ENCODE results near the gene ATP8A1. TPM values are rescaled to one million over a fixed set of nuclear protein-coding genes. Genes with fewer than 3 reads are reported as not detected.

Gene ATP8A1
- total RNA-seq, 1 donor from 2014 or later, result 14.0 TPM

GRCh38 chr4:42633605-42634388 lies 23.1 kb downstream of the ATP8A1 start:
- DNase-seq (no peak), ATAC-seq (no peak)
- intact Hi-C loops (cut with micrococcal nuclease), result no loop called here

GRCh38 chr4:42632653-42633382 lies 24.1 kb downstream of the ATP8A1 start:
- no peak for ATAC-seq
- no peak for DNase-seq
- intact Hi-C loops (cut with micrococcal nuclease), result no loop called here

DNA sequence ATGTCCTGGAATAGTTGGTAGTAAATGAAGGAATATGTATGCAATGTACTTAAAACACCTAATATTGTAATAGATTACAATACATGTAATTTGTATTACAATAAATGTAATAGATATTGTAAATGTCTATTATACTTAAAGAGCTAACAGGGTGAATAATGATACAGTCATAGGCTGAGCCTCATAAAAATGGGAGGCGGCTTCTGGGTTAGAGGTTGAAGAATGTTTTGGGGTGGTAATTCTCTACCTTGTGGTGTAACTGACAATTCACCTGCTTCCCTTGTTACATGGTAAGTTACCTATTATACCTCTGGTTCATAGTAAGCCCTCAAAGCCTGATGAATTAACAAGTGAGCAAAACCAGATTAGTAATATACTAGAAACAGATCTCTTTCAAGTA lies 26.0 kb downstream of the ATP8A1 start:
- ATAC-seq, result no peak
- intact Hi-C loops (cut with micrococcal nuclease), result no loop called here
- no peak for DNase-seq

- DNase-seq, result peak; percentile 25
- peak; percentile 39 for ATAC-seq
These were observed 28.2 kb downstream of the ATP8A1 start for GRCh38 chr4:42628740-42629139.

DNA sequence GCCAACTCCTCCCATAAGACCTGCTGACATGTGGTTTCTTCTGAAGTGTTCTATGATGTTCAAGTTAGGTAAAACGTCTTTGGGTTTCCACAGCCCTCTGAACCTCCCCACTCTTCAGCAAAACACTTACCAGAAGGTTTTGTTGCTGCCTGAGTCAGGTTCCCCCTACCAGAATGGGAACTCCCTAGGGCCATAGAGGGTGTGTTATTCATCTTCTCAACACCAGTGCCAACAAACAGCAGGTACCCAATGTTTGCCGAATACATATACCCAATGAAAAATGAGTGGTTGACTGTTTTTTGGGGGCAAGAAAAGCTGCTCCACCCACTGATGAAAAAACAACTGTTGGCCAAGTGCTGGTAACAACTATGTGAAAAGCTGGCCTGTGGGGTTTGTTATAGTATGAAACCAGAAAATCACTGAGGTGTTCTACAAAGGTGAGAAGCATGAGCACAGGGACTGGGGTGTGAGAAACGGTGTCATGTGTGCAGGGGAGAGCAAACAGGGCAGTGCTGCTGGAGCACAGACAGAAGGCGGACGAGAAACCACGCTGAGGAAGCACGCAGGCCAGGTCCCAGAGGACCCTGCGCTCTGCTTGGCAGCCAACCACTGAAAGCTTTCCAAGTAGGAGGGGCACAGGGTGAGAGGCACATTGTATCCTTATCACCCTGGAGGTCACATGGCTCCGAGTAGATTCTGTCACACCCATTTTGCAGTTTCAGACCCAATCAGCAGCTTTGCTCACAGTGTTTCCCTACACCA lies 28.8 kb downstream of the ATP8A1 start:
- peak; percentile 99 for ATAC-seq

More at GRCh38 chr4:42628740-42629139, 28.2 kb downstream of the ATP8A1 start:
- intact Hi-C loops (cut with micrococcal nuclease), result no loop called here

GRCh38 chr4:42626629-42627146 lies 30.2 kb downstream of the ATP8A1 start:
- DNase-seq (no peak), ATAC-seq (no peak)
- intact Hi-C loops (cut with micrococcal nuclease), result no loop called here

More for the DNA sequence above, 28.8 kb downstream of the ATP8A1 start:
- intact Hi-C loops (cut with micrococcal nuclease), result no loop called here
- DNase-seq, result peak; percentile 83

- intact Hi-C loops (cut with micrococcal nuclease), result no loop called here
- DNase-seq, result no peak
- no peak for ATAC-seq
These were observed 31.6 kb downstream of the ATP8A1 start for GRCh38 chr4:42625329-42625728.

DNA sequence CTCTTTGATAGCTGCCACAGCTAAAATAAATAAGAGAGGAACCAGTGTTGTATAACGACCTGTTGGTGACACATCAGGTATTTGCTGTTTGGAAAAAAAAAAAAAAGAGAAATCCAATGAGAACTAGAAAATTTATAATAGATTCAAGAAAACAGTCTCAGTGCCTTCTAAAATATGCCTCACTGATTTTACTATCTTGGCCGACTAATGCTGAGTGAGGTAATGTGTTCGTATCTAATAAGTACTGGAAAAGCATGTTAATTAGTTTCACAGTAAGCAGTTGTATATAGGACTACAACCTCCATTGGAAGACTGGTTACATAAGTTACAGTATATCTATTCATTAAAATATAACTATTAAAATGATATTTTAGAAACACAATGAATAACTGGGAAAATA lies 32.4 kb downstream of the ATP8A1 start:
- intact Hi-C loops (cut with micrococcal nuclease), result no loop called here
- DNase-seq (no peak), ATAC-seq (no peak)

- intact Hi-C loops (cut with micrococcal nuclease), result no loop called here
- no peak for ATAC-seq
These were observed 38.9 kb downstream of the ATP8A1 start for GRCh38 chr4:42618023-42618422.

DNA sequence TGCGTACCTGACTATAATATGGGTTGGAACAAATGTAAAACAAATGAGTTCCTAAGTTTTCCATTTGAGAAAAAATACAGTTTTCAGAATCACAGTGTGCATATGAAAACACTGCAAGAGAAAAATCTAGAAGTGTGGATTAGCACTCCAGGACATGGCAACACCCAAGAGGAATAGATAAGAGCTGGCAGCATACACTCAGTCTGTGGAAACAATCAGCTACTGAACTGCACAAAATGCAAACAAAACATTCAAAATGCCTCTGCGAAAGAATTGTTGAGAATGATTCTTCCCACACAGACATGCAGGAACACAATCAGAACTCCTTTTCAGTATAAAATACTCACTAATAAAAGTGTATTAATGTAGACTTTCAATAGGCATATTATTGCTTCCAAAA lies 39.9 kb downstream of the ATP8A1 start:
- DNase-seq (no peak), ATAC-seq (peak; percentile 33)
- intact Hi-C loops (cut with micrococcal nuclease), result no loop called here

More at GRCh38 chr4:42618023-42618422, 38.9 kb downstream of the ATP8A1 start:
- DNase-seq, result no peak

- intact Hi-C loops (cut with micrococcal nuclease), result no loop called here
- ATAC-seq (no peak), DNase-seq (no peak)
These were observed 40.3 kb downstream of the ATP8A1 start for GRCh38 chr4:42616572-42616971.

GRCh38 chr4:42615131-42615763 lies 41.7 kb downstream of the ATP8A1 start:
- ATAC-seq (peak; percentile 70), DNase-seq (no peak)
- intact Hi-C loops (cut with micrococcal nuclease), result no loop called here

- ATAC-seq (no peak), DNase-seq (no peak)
- intact Hi-C loops (cut with micrococcal nuclease), result loop anchor here (5.0 kb wide), 1 partner anchor 44 kb away; the partner anchor contains the start of gene ATP8A1
These were observed 44.0 kb downstream of the ATP8A1 start for GRCh38 chr4:42612898-42613297.

GRCh38 chr4:42610941-42611340 lies 46.0 kb downstream of the ATP8A1 start:
- intact Hi-C loops (cut with micrococcal nuclease), result loop anchor here (5.0 kb wide), 1 partner anchor 46 kb away; the partner anchor contains the start of gene ATP8A1
- ATAC-seq (peak; percentile 88), DNase-seq (no peak)

DNA sequence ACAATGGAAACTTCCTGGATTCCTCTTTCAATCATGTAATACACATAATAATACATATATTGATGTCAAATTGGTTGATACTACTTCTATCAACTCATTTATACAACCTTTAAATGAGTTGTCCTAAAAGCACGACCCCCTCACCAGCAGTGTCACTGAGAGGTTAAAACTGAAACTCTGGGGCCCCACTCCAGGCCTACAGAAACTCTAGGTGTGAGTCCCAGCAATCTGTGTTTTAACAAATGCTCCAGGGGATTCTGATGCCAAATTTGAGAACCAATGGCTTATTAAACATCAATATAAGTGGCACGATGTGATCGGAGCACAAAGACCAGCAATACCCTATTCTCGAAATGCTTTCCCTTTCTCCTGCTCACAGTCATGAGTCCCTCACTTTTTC lies 47.9 kb downstream of the ATP8A1 start:
- DNase-seq (no peak), ATAC-seq (no peak)
- intact Hi-C loops (cut with micrococcal nuclease), result no loop called here

DNA sequence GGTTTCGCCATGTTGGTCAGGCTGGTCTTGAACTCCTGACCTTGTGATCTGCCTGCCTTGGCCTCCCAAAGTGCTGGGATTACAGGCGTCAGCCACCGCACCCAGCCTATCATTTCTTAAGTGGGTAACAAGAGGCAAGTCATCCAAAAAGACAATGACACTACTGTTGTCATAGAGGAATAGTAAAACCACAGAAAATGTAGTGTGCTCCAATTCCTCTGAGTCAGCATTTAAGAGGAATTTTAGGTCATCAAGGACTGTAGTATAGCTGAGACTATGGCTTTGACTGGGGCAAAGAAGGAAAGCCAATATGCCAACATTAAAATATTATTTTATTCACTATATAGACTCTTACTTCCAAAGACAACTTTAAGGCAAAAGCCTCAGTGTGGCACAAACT lies 48.4 kb downstream of the ATP8A1 start:
- no peak for DNase-seq
- intact Hi-C loops (cut with micrococcal nuclease), result no loop called here
- no peak for ATAC-seq

DNA sequence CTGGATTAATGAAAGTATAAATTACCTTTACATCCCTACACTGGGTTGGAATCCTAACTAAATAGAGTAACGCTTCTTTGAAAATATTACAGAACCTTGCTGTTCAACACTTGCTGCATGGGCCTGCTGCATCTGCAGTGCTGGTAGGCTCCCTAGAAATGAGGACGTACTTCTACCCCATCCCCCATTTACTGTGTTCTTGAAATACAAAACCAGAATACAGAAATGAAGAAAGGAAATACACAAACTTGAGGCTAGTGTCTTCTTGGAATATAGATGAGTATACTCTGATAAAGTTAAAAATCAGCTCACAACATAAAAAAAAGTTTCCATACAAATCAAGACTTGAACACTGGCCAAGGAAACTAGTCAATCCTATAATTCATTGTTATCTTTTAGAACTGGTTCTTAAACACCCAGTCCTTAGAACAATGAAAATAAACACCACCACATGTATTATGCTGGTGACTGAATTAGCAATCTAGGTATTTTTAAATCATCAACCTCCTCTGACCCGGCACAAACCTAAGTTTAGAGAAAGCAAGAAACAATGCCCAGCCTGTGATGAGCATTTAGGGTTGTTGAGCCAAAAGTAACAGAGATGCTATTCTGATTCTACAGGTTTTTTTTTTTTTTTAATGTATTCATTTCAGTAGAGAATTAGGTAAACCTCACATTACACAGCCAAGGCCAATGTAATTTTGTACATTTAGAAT lies 49.7 kb downstream of the ATP8A1 start:
- intact Hi-C loops (cut with micrococcal nuclease), result no loop called here
- DNase-seq, result no peak
- peak; percentile 34 for ATAC-seq

DNA sequence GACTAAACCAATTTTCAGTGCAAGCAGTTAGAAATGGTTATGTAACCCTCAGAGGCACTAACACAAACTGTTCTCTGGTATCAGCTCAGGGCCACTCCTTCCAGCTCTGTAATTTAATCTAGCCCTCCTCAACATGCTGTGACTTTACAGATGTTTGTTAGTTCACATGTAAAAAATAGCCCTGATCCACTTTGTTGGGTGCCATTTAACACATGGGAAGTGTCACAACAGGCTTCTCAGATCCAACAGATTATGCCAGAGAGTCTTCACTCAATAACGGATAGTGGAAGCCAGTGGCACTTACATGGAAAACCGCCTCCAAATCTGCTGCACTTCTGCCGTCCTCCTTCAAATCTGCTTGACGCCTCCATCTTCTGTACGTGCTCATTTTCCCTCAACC lies 51.6 kb downstream of the ATP8A1 start:
- DNase-seq (peak; percentile 23), ATAC-seq (peak; percentile 93)
- intact Hi-C loops (cut with micrococcal nuclease), result no loop called here
